ENCODE measurements around the gene RPL28. TPM values are rescaled to one million over a fixed set of nuclear protein-coding genes. Genes with fewer than 3 reads are reported as not detected.

Gene RPL28
- total and polyA plus RNA-seq, 2 of the 13 experiments (the other 11 are each of a cell fraction or from before 2014, with no cell fraction given), result 105 to 420 TPM

DNA sequence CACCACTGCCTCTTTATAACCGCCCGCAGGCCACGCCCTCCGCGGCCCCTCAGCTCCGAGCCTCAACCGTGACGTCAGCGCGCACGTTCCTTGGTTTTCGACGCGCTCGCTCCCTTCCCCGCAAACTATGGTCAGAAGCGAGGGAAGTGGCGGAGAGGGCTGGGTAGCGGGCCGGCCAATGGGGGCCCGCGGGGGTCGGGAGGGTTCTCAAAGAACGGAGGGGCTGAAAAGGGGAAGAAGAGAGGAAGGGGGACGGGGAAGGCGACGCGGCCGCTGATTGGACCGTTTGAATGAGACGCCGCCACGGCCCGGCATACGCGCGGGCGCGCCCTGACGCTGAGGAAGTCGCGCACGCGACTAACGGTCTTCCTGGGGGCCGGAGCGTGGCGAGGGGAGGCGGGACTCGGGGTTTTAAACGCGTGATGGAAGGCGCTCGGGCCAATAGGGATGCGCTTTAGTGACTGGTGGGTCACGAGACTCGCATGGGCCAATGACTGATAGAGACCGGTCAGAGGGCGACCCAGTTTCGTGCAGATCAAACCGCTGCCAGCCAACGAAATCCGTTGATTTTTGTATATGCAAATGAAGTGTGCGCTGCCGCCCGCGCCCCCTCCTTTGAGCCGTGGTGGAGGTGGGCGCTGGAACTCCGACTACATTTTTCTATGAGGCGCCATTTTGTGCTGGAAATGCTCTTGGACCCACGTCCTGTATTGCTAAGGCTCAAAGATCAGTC lies 22.2 kb downstream of the RPL28 start (continued):
- TF ChIP-seq, protein P1, sequence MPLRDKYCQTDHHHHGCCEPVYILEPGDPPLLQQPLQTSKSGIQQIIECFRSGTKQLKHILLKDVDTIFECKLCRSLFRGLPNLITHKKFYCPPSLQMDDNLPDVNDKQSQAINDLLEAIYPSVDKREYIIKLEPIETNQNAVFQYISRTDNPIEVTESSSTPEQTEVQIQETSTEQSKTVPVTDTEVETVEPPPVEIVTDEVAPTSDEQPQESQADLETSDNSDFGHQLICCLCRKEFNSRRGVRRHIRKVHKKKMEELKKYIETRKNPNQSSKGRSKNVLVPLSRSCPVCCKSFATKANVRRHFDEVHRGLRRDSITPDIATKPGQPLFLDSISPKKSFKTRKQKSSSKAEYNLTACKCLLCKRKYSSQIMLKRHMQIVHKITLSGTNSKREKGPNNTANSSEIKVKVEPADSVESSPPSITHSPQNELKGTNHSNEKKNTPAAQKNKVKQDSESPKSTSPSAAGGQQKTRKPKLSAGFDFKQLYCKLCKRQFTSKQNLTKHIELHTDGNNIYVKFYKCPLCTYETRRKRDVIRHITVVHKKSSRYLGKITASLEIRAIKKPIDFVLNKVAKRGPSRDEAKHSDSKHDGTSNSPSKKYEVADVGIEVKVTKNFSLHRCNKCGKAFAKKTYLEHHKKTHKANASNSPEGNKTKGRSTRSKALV (CRISPR knock-in tag; IDR thresholded peaks at IDR 0.05), result no peak
- TF ChIP-seq GLI4 (CRISPR knock-in tag; IDR thresholded peaks at IDR 0.05; ENCODE audit: borderline replicate concordance) (no peak), MEIS1 (CRISPR knock-in tag; IDR thresholded peaks at IDR 0.05; ENCODE audit: borderline replicate concordance) (no peak), ZNF841 (CRISPR knock-in tag; IDR thresholded peaks at IDR 0.05; ENCODE audit: borderline replicate concordance) (0 out of 2 replicates have a peak, but pooled peaks have one; percentile 49), CC2D1A (CRISPR knock-in tag; IDR thresholded peaks at IDR 0.05) (no peak), KDM5A (IDR thresholded peaks at IDR 0.05; ENCODE audit: borderline replicate concordance, low read length) (peak; percentile 23; the same call in 1 of the 2 replicates), ARHGAP35 (CRISPR knock-in tag; IDR thresholded peaks at IDR 0.05; ENCODE audit: borderline replicate concordance) (0 out of 2 replicates have a peak, but pooled peaks have one; percentile 54), NFE2L1 (CRISPR knock-in tag; IDR thresholded peaks at IDR 0.05; ENCODE audit: borderline replicate concordance) (no peak), ARNT (IDR thresholded peaks at IDR 0.05) (no peak), MYNN (CRISPR knock-in tag; IDR thresholded peaks at IDR 0.05; ENCODE audit: low read depth) (no peak), ZMYM2 (CRISPR knock-in tag; IDR thresholded peaks at IDR 0.05) (peak; percentile 84), IRX3 (CRISPR knock-in tag; IDR thresholded peaks at IDR 0.05; ENCODE audit: borderline replicate concordance, low read depth) (no peak), HDAC6 (IDR thresholded peaks at IDR 0.05; ENCODE audit: low read depth, low read length) (no peak), ZSCAN9 (CRISPR knock-in tag; IDR thresholded peaks at IDR 0.05; ENCODE audit: borderline replicate concordance) (peak; percentile 73; the same call in 1 of the 2 replicates)
- TF ChIP-seq, protein P2, sequence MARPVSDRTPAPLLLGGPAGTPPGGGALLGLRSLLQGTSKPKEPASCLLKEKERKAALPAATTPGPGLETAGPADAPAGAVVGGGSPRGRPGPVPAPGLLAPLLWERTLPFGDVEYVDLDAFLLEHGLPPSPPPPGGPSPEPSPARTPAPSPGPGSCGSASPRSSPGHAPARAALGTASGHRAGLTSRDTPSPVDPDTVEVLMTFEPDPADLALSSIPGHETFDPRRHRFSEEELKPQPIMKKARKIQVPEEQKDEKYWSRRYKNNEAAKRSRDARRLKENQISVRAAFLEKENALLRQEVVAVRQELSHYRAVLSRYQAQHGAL (CRISPR knock-in tag; IDR thresholded peaks at IDR 0.05; ENCODE audit: not compliant biosample characterization), result no peak
- TF ChIP-seq, protein P3, sequence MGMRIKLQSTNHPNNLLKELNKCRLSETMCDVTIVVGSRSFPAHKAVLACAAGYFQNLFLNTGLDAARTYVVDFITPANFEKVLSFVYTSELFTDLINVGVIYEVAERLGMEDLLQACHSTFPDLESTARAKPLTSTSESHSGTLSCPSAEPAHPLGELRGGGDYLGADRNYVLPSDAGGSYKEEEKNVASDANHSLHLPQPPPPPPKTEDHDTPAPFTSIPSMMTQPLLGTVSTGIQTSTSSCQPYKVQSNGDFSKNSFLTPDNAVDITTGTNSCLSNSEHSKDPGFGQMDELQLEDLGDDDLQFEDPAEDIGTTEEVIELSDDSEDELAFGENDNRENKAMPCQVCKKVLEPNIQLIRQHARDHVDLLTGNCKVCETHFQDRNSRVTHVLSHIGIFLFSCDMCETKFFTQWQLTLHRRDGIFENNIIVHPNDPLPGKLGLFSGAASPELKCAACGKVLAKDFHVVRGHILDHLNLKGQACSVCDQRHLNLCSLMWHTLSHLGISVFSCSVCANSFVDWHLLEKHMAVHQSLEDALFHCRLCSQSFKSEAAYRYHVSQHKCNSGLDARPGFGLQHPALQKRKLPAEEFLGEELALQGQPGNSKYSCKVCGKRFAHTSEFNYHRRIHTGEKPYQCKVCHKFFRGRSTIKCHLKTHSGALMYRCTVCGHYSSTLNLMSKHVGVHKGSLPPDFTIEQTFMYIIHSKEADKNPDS (CRISPR knock-in tag; IDR thresholded peaks at IDR 0.05), result no peak
- TF ChIP-seq, protein P4, sequence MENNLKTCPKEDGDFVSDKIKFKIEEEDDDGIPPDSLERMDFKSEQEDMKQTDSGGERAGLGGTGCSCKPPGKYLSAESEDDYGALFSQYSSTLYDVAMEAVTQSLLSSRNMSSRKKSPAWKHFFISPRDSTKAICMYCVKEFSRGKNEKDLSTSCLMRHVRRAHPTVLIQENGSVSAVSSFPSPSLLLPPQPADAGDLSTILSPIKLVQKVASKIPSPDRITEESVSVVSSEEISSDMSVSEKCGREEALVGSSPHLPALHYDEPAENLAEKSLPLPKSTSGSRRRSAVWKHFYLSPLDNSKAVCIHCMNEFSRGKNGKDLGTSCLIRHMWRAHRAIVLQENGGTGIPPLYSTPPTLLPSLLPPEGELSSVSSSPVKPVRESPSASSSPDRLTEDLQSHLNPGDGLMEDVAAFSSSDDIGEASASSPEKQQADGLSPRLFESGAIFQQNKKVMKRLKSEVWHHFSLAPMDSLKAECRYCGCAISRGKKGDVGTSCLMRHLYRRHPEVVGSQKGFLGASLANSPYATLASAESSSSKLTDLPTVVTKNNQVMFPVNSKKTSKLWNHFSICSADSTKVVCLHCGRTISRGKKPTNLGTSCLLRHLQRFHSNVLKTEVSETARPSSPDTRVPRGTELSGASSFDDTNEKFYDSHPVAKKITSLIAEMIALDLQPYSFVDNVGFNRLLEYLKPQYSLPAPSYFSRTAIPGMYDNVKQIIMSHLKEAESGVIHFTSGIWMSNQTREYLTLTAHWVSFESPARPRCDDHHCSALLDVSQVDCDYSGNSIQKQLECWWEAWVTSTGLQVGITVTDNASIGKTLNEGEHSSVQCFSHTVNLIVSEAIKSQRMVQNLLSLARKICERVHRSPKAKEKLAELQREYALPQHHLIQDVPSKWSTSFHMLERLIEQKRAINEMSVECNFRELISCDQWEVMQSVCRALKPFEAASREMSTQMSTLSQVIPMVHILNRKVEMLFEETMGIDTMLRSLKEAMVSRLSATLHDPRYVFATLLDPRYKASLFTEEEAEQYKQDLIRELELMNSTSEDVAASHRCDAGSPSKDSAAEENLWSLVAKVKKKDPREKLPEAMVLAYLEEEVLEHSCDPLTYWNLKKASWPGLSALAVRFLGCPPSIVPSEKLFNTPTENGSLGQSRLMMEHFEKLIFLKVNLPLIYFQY (CRISPR knock-in tag; IDR thresholded peaks at IDR 0.05; ENCODE audit: borderline replicate concordance), result no peak
- TF ChIP-seq, protein P5, sequence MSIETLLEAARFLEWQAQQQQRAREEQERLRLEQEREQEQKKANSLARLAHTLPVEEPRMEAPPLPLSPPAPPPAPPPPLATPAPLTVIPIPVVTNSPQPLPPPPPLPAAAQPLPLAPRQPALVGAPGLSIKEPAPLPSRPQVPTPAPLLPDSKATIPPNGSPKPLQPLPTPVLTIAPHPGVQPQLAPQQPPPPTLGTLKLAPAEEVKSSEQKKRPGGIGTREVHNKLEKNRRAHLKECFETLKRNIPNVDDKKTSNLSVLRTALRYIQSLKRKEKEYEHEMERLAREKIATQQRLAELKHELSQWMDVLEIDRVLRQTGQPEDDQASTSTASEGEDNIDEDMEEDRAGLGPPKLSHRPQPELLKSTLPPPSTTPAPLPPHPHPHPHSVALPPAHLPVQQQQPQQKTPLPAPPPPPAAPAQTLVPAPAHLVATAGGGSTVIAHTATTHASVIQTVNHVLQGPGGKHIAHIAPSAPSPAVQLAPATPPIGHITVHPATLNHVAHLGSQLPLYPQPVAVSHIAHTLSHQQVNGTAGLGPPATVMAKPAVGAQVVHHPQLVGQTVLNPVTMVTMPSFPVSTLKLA (IDR thresholded peaks at IDR 0.05), result no peak

All from HepG2 (cell line).